ENCODE data around the gene MTG1. TPM values are rescaled to one million over a fixed set of nuclear protein-coding genes. Genes with fewer than 3 reads are reported as not detected.

The MTG1 gene
- total and polyA plus RNA-seq, 2 donors (not counting 1 experiment from before 2014, with no cell fraction given), result 90.0 to 117 TPM

DNA sequence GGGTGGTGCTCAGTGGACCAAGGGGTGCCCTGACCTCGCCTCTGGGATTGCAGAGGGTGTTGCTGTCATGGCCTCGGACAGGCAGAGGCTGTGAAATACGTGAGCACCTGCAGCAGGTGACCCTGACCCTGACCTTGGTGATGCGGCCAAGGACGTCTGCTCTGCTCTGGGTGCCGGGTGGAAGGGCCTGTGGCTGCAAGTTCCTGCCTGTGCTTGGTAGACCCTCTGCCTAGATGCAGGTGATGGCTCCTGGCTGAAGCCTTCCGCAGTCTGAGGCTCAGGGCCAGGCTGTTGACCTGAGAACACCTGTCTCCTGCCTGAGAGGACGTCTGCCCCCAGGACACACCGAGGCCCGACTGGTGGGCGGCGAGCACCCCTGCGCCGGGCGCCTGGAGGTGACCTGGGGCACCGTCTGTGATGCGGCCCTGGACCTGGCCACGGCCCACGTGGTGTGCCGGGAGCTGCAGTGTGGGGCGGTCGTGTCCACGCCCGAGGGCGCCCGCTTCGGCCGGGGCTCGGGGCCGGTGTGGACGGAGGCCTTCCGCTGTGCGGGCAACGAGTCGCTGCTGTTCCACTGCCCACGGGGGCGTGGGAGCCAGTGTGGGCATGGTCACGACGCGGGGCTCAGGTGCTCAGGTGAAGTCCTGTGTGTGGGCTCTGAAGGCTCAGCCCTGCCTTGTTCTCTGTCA is 64.2 kb downstream of the MTG1 start:
- H3K4me3 ChIP-seq (ENCODE audit: control extremely low read depth in 1 of 5, extremely low read depth in 1 of 5, insufficient read depth in 1 of 5, low read depth in 2 of 5, low read length in 4 of 5), result no peak overlapping the region
- peaks cover 0 to 10% (median 0%) of the 10 kb centered on the region in 3 donors for H3K9me3 ChIP-seq (ENCODE audit: control extremely low read depth in 1 of 3, control insufficient read depth in 2 of 3, insufficient read depth in 1 of 3, low read length in 2 of 3)
- H2AFZ ChIP-seq (ENCODE audit: insufficient read depth, low read depth, low read length, poor library complexity, severe bottlenecking), result no peak overlapping the region
- Mint-ChIP-seq H3K27me3 (no peaks in the 10 kb centered on the region), H3K27ac (no peak overlapping the region), H3K4me1 (no peaks in the 10 kb centered on the region), H3K4me3 (no peak overlapping the region), H3K9me3 (ENCODE audit: insufficient read depth) (no peaks in the 10 kb centered on the region)
- H3K4me1 ChIP-seq (ENCODE audit: control insufficient read depth in 2 of 2, insufficient read depth in 2 of 2, low read length in 2 of 2), result no peaks in the 10 kb centered on the region
- WGBS (ENCODE audit: insufficient coverage), result 93% methylated on average over 40 of the region's 40 CpGs
- ATAC-seq (ENCODE audit: low read depth) (no peak), DNase-seq (no peak)
- TF ChIP-seq EZH2 (IDR thresholded peaks at IDR 0.05; ENCODE audit: borderline replicate concordance, insufficient read depth, low read depth, low read length, poor library complexity, severe bottlenecking), result no peak
- TF ChIP-seq, protein P1, sequence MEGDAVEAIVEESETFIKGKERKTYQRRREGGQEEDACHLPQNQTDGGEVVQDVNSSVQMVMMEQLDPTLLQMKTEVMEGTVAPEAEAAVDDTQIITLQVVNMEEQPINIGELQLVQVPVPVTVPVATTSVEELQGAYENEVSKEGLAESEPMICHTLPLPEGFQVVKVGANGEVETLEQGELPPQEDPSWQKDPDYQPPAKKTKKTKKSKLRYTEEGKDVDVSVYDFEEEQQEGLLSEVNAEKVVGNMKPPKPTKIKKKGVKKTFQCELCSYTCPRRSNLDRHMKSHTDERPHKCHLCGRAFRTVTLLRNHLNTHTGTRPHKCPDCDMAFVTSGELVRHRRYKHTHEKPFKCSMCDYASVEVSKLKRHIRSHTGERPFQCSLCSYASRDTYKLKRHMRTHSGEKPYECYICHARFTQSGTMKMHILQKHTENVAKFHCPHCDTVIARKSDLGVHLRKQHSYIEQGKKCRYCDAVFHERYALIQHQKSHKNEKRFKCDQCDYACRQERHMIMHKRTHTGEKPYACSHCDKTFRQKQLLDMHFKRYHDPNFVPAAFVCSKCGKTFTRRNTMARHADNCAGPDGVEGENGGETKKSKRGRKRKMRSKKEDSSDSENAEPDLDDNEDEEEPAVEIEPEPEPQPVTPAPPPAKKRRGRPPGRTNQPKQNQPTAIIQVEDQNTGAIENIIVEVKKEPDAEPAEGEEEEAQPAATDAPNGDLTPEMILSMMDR (IDR thresholded peaks at IDR 0.05), result no peak
- no peaks in the 10 kb centered on the region for H3K27me3 ChIP-seq (replicated peaks in 1 of 4; ENCODE audit: control extremely low read depth in 1 of 4, control insufficient read depth in 3 of 4, insufficient read depth in 4 of 4, low read length in 3 of 4)
- no peak overlapping the region for H3K9ac ChIP-seq (ENCODE audit: low read length)
- H3K79me2 ChIP-seq (ENCODE audit: control insufficient read depth, insufficient read depth, low read length), result no peaks in the 10 kb centered on the region
- H3K27ac ChIP-seq (ENCODE audit: low read length in 2 of 2), result no peak overlapping the region
- no peak overlapping the region for H3K4me2 ChIP-seq (replicated peaks; ENCODE audit: low read depth, low read length, poor library complexity, severe bottlenecking)
- intact Hi-C loops (cut with micrococcal nuclease), result no loop called here
- CTCF ChIA-PET, result no interaction called here
- POLR2A ChIA-PET, result no interaction called here
- no peaks in the 10 kb centered on the region for H4K20me1 ChIP-seq (ENCODE audit: control insufficient read depth, insufficient read depth, low read length, poor library complexity, severe bottlenecking)
- H3K36me3 ChIP-seq (replicated peaks in 1 of 2; ENCODE audit: control extremely low read depth in 1 of 2, control insufficient read depth in 1 of 2, extremely low read depth in 1 of 2, insufficient read depth in 2 of 2, low read length in 1 of 2), result no peaks in the 10 kb centered on the region

DNA sequence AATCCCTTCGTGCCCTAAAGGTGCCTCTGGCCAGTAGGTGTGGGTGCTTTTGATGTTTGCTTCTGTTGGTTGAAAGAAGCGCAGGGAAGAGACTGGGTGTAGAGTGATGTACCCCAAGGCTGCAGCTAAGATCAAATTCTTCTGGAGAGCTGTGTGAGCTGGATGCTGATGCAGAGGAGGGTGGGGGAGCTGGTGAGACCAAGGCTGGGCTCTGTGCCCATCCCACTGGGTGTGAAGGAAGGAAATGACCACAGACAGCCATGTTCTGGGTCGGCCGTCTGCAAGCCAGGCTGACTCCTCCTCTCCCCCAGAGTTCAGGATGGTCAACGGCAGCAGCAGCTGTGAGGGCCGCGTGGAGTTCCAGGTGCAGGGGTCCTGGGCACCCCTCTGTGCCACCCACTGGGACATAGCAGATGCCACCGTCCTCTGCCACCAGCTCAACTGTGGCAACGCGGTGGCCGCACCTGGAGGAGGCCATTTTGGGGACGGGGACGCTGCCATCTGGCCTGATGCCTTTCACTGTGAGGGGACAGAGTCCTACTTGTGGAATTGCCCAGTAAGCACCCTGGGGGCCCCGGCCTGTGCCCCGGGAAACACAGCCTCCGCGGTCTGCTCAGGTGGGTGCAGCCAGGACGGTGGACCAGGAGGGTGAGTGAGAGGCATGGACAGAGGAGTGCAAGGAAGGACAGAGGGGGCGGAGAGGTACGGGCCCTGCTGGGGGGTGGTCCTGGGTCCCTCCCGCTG is 64.9 kb downstream of the MTG1 start:
- Histone ChIP-seq H3K36me3 (replicated peaks in 1 of 2; ENCODE audit: control extremely low read depth in 1 of 2, control insufficient read depth in 1 of 2, extremely low read depth in 1 of 2, insufficient read depth in 2 of 2, low read length in 1 of 2) (no peaks in the 10 kb centered on the region), H3K9ac (ENCODE audit: low read length) (no peak overlapping the region), H3K79me2 (ENCODE audit: control insufficient read depth, insufficient read depth, low read length) (no peaks in the 10 kb centered on the region), H3K4me3 (ENCODE audit: control extremely low read depth in 1 of 5, extremely low read depth in 1 of 5, insufficient read depth in 1 of 5, low read depth in 2 of 5, low read length in 4 of 5) (no peak overlapping the region), H3K4me1 (ENCODE audit: control insufficient read depth in 2 of 2, insufficient read depth in 2 of 2, low read length in 2 of 2) (no peaks in the 10 kb centered on the region), H3K27me3 (replicated peaks in 1 of 4; ENCODE audit: control extremely low read depth in 1 of 4, control insufficient read depth in 3 of 4, insufficient read depth in 4 of 4, low read length in 3 of 4) (no peaks in the 10 kb centered on the region), H3K9me3 (ENCODE audit: control extremely low read depth in 1 of 3, control insufficient read depth in 2 of 3, insufficient read depth in 1 of 3, low read length in 2 of 3) (peaks cover 0 to 10% (median 0%) of the 10 kb centered on the region in 3 donors), H3K27ac (ENCODE audit: low read length in 2 of 2) (no peak overlapping the region), H2AFZ (ENCODE audit: insufficient read depth, low read depth, low read length, poor library complexity, severe bottlenecking) (no peak overlapping the region), H4K20me1 (ENCODE audit: control insufficient read depth, insufficient read depth, low read length, poor library complexity, severe bottlenecking) (no peaks in the 10 kb centered on the region), H3K4me2 (replicated peaks; ENCODE audit: low read depth, low read length, poor library complexity, severe bottlenecking) (no peak overlapping the region)
- Mint-ChIP-seq H3K27me3 (no peaks in the 10 kb centered on the region), H3K4me1 (no peaks in the 10 kb centered on the region), H3K27ac (no peak overlapping the region), H3K9me3 (ENCODE audit: insufficient read depth) (no peaks in the 10 kb centered on the region), H3K4me3 (no peak overlapping the region)
- DNase-seq, result no peak
- ChIA-PET CTCF (no interaction called here), POLR2A (no interaction called here)
- TF ChIP-seq EZH2 (IDR thresholded peaks at IDR 0.05; ENCODE audit: borderline replicate concordance, insufficient read depth, low read depth, low read length, poor library complexity, severe bottlenecking), result no peak
- TF ChIP-seq, protein P1 (IDR thresholded peaks at IDR 0.05), result no peak
- ATAC-seq (ENCODE audit: low read depth), result no peak
- WGBS (ENCODE audit: insufficient coverage), result 87% methylated on average over 20 of the region's 21 CpGs
- intact Hi-C loops (cut with micrococcal nuclease), result no loop called here

Data from B cell (primary cell).